ENCODE results near the gene TLR9. TPM values are rescaled to one million over a fixed set of nuclear protein-coding genes. Genes with fewer than 3 reads are reported as not detected.

The TLR9 gene
- total and polyA plus RNA-seq, 9 of the 15 experiments (the other 6 are each of a cell fraction or from before 2014, with no cell fraction given), result not detected

GRCh38 chr3:52240059-52240885 is 14.8 kb upstream of the TLR9 start (continued):
- TF ChIP-seq REST (IDR thresholded peaks at IDR 0.05; ENCODE audit: borderline replicate concordance), result peak; percentile 92
- no peak for TF ChIP-seq REST (CRISPR knock-in tag; IDR thresholded peaks at IDR 0.05; ENCODE audit: low read depth)
- no peak for TF ChIP-seq ZSCAN29 (IDR thresholded peaks at IDR 0.05)
- no peak for TF ChIP-seq KLF6 (CRISPR knock-in tag; IDR thresholded peaks at IDR 0.05; ENCODE audit: borderline replicate concordance)
- TF ChIP-seq EZH2 (IDR thresholded peaks at IDR 0.05; ENCODE audit: borderline replicate concordance, low read depth, low read length), result no peak
- no peak for TF ChIP-seq NCOR1 (IDR thresholded peaks at IDR 0.05)
- TF ChIP-seq GABPB2 (CRISPR knock-in tag; conservative IDR thresholded peaks at IDR 0.05), result 0 out of 2 replicates have a peak, but pooled peaks have one; percentile 24
- TF ChIP-seq MXI1 (IDR thresholded peaks at IDR 0.05; ENCODE audit: low read depth, low read length), result no peak
- no peak for TF ChIP-seq BRD9 (IDR thresholded peaks at IDR 0.05; ENCODE audit: low read depth, partially characterized antibody)
- TF ChIP-seq, protein P1, sequence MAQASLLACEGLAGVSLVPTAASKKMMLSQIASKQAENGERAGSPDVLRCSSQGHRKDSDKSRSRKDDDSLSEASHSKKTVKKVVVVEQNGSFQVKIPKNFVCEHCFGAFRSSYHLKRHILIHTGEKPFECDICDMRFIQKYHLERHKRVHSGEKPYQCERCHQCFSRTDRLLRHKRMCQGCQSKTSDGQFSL (CRISPR knock-in tag; IDR thresholded peaks at IDR 0.05), result no peak
- TF ChIP-seq, protein P1 (tag; IDR thresholded peaks at IDR 0.05), result no peak
- TF ChIP-seq PHTF2 (CRISPR knock-in tag; IDR thresholded peaks at IDR 0.05), result no peak
- TF ChIP-seq, protein P2, sequence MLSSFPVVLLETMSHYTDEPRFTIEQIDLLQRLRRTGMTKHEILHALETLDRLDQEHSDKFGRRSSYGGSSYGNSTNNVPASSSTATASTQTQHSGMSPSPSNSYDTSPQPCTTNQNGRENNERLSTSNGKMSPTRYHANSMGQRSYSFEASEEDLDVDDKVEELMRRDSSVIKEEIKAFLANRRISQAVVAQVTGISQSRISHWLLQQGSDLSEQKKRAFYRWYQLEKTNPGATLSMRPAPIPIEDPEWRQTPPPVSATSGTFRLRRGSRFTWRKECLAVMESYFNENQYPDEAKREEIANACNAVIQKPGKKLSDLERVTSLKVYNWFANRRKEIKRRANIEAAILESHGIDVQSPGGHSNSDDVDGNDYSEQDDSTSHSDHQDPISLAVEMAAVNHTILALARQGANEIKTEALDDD (IDR thresholded peaks at IDR 0.05), result 0 out of 2 replicates have a peak, but pooled peaks have one; percentile 53
- no peak for TF ChIP-seq ZNF3 (CRISPR knock-in tag; IDR thresholded peaks at IDR 0.05)
- TF ChIP-seq GABPA (tag; conservative IDR thresholded peaks at IDR 0.05; ENCODE audit: low read depth), result no peak
- peak; percentile 87 for TF ChIP-seq MYC (IDR thresholded peaks at IDR 0.05; ENCODE audit: low read depth, low read length)
- no peak for TF ChIP-seq MYC (CRISPR knock-in tag; IDR thresholded peaks at IDR 0.05; ENCODE audit: borderline replicate concordance, low read depth)
- no peak for TF ChIP-seq NR2C2 (CRISPR knock-in tag; IDR thresholded peaks at IDR 0.05)
- peak; percentile 46; the same call in 1 of the 2 replicates for TF ChIP-seq NR2C2 (tag; IDR thresholded peaks at IDR 0.05)
- TF ChIP-seq ZFP36 (IDR thresholded peaks at IDR 0.05; ENCODE audit: low read depth, low read length, partially characterized antibody), result no peak

Data from K562 (cell line).